HAP-1 (cell line): ENCODE measurements around the gene CCDC102B.

ENCODE experiments used
- DNase-seq, 2 experiments: peaks; one replicate each; pipeline ENCODE4 v3.0.0-alpha.2; 2016 to 2020; ENCODE audit warnings: low spot score in 2 of 2
- H3K27me3 ChIP-seq: fragments of 250-450 bp; sonication (Bioruptor Pico); 2 replicates; pipeline ENCODE4 v1.5.1; 2020; ENCODE audit warnings: low read depth, mild to moderate bottlenecking, moderate library complexity
- H3K36me3 ChIP-seq: fragments of 250-450 bp; sonication (Bioruptor Pico); replicated peaks from 2 replicates; pipeline ENCODE4 v1.5.1; 2020; ENCODE audit warnings: mild to moderate bottlenecking
- H3K4me1 ChIP-seq: fragments of 250-450 bp; sonication (Bioruptor Pico); 2 replicates; pipeline ENCODE4 v1.5.1; 2020; ENCODE audit warnings: mild to moderate bottlenecking
- H3K4me3 ChIP-seq: fragments of 250-450 bp; sonication (Bioruptor Pico); 2 replicates; pipeline ENCODE4 v1.5.1; 2020; ENCODE audit warnings: mild to moderate bottlenecking, moderate library complexity
- H3K9me3 ChIP-seq: fragments of 250-450 bp; sonication (Bioruptor Pico); 2 replicates; pipeline ENCODE4 v1.5.1; 2020; ENCODE audit warnings: mild to moderate bottlenecking, moderate library complexity
- in situ Hi-C: fragments of 300-500 bp; cut with MboI; formaldehyde crosslinking; loops from 3 replicates; pipeline ENCODE4 v1.14.3; 2020; ENCODE audit warnings: low sequenced_read_pairs, inconsistent platforms, mixed read lengths

CCDC102B gene

GRCh38 chr18:69035756-69036155 lies 237.9 kb downstream of the CCDC102B start:
- no peaks in the 10 kb centered on the region for H3K9me3 ChIP-seq
- in situ Hi-C loops: no loop called here
- no peaks in the 10 kb centered on the region for H3K36me3 ChIP-seq
- no peak overlapping the region for H3K4me3 ChIP-seq
- H3K27me3 ChIP-seq: no peaks in the 10 kb centered on the region
- no peak for DNase-seq
- no peaks in the 10 kb centered on the region for H3K4me1 ChIP-seq

DNA sequence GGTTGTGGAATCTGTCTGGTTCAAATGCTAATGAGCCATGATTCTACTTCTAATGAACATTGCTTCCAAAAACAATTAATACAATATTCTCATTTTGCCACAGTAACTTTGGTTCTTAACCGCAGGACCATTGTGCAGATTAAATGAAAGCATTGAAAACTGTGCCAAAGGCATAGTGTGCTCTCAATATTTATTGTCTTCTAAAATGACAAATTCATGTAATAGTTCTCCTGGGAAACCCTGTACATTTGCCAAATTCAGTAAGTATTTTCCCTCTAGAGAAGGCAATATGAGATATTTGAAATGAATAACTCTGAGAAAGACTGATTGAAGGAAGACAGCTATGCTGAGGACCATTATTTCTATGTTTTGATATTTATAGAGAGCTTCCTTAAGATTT lies 246.3 kb downstream of the CCDC102B start:
- H3K27me3 ChIP-seq: no peaks in the 10 kb centered on the region
- no peak for DNase-seq
- in situ Hi-C loops: no loop called here
- H3K36me3 ChIP-seq: no peaks in the 10 kb centered on the region
- H3K9me3 ChIP-seq: no peaks in the 10 kb centered on the region
- peaks cover 10% of the 10 kb centered on the region for H3K4me1 ChIP-seq
- no peak overlapping the region for H3K4me3 ChIP-seq

GRCh38 chr18:69064063-69064462 lies 266.2 kb downstream of the CCDC102B start:
- H3K36me3 ChIP-seq: no peaks in the 10 kb centered on the region
- H3K27me3 ChIP-seq: no peaks in the 10 kb centered on the region
- H3K4me1 ChIP-seq: no peaks in the 10 kb centered on the region
- no peak for DNase-seq
- in situ Hi-C loops: no loop called here
- no peak overlapping the region for H3K4me3 ChIP-seq
- no peaks in the 10 kb centered on the region for H3K9me3 ChIP-seq

DNA sequence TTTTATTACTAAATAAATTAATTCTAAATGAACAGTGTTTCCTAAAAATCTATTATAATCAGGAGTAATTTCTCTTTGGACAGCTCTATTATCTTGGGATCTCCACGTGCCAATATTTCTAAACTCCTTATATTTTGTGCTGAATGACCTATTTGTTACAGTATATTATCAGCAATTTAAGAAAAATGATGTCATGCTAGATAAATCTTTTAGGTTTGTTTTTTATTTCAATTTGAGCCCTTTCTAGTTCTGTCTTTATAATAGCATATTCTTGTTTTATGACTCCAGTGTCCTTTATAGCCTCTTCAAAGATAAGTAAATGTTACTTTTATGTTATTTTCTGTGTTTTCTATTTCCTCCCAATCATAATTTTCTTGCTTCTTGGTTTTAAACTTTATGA lies 269.2 kb downstream of the CCDC102B start:
- Histone ChIP-seq H3K27me3 (no peaks in the 10 kb centered on the region), H3K36me3 (no peaks in the 10 kb centered on the region), H3K4me1 (no peaks in the 10 kb centered on the region), H3K4me3 (no peak overlapping the region), H3K9me3 (no peaks in the 10 kb centered on the region)
- in situ Hi-C loops: no loop called here
- no peak for DNase-seq

DNA sequence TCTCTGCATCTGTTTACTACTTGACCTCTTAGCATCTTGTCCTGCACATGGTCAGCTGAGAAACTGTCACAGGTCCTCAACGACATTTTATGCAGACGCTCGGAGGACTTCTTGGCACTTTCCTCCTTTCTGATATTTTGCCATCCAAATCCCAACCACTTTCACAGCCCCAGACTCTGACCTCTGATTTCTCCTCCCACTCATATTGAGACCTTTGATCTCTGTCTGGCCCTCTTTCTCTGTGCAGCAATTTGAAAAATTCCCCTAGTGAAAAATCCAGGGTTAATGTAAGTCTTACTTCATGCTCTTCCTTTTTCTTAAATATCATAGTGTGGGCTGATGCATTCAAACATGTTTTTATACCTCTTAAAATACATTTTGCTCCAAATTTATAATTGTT lies 273.8 kb downstream of the CCDC102B start:
- no peak for DNase-seq

DNA sequence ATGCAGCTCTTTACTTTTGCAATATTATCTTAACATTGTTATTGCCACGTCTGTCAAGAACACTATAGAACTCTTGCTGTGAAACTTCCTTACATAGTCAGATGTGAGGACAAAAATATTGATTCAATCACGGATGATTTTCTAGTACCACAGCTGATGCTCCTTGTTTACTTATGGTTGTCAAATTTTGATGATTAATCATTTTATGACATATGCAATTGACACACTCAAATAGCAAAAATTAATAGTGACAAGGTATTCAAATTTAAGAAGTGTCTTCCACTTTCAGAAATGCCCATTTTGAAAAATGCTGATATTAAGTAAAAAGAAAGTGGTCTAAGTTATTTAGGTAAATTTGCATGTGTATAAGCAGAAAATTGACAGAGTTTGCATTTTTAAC lies 284.0 kb downstream of the CCDC102B start:
- Histone ChIP-seq H3K9me3 (no peaks in the 10 kb centered on the region), H3K36me3 (no peaks in the 10 kb centered on the region), H3K27me3 (no peaks in the 10 kb centered on the region), H3K4me3 (no peak overlapping the region), H3K4me1 (no peaks in the 10 kb centered on the region)
- in situ Hi-C loops: no loop called here
- DNase-seq: no peak

More for the DNA sequence above, 273.8 kb downstream of the CCDC102B start:
- no peaks in the 10 kb centered on the region for H3K9me3 ChIP-seq
- in situ Hi-C loops: no loop called here
- no peaks in the 10 kb centered on the region for H3K4me1 ChIP-seq
- H3K4me3 ChIP-seq: no peak overlapping the region
- H3K27me3 ChIP-seq: no peaks in the 10 kb centered on the region
- H3K36me3 ChIP-seq: no peaks in the 10 kb centered on the region

DNA sequence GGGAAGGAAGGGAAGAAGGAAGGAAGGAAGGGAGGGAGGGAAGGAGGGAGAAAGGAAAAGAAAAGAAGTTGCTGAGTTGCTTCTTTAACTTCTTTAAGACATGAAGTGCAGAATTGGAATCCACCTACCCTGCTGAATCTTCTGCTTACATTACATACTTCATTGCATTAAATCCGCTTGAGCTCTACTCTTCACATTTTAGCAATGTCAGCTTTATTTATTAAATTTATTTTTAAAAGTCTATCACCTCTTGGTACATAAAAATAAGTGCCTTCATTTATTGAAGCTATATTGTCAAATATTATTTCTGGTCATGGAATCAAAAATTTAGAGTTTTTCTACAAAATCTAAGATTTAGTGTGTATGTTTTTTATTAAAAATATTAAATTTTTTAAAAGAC lies 284.6 kb downstream of the CCDC102B start:
- Histone ChIP-seq H3K9me3 (no peaks in the 10 kb centered on the region), H3K36me3 (no peaks in the 10 kb centered on the region), H3K4me1 (no peaks in the 10 kb centered on the region), H3K4me3 (no peak overlapping the region), H3K27me3 (no peaks in the 10 kb centered on the region)
- in situ Hi-C loops: no loop called here
- no peak for DNase-seq

- Histone ChIP-seq H3K4me1 (no peaks in the 10 kb centered on the region), H3K27me3 (no peaks in the 10 kb centered on the region), H3K36me3 (no peaks in the 10 kb centered on the region), H3K4me3 (no peak overlapping the region), H3K9me3 (no peaks in the 10 kb centered on the region)
- in situ Hi-C loops: no loop called here
- no peak for DNase-seq
These were observed 288.1 kb downstream of the CCDC102B start for GRCh38 chr18:69085951-69086350.

GRCh38 chr18:69088973-69089372 lies 291.1 kb downstream of the CCDC102B start:
- in situ Hi-C loops: no loop called here
- Histone ChIP-seq H3K9me3 (no peaks in the 10 kb centered on the region), H3K4me1 (no peaks in the 10 kb centered on the region), H3K27me3 (no peaks in the 10 kb centered on the region), H3K36me3 (no peaks in the 10 kb centered on the region), H3K4me3 (no peak overlapping the region)
- no peak for DNase-seq

DNA sequence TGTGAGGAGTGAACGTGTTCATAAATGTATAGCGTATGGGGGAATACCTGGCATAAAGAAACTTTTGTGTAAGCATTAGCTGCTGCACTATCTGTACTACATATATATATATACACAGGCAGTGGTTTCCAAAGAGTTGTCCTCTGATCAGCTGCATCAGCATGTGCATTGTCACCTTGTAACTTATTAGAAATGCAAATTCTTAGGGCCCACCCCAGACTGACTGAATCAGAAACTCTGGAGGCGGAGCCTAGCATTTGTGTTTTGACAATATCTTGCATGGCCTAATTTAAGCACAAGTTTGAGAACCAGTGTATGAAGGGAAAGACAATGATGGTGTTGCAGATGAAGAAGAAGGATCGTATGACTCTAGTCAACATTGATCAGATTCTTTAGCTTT lies 299.5 kb downstream of the CCDC102B start:
- in situ Hi-C loops: no loop called here

DNA sequence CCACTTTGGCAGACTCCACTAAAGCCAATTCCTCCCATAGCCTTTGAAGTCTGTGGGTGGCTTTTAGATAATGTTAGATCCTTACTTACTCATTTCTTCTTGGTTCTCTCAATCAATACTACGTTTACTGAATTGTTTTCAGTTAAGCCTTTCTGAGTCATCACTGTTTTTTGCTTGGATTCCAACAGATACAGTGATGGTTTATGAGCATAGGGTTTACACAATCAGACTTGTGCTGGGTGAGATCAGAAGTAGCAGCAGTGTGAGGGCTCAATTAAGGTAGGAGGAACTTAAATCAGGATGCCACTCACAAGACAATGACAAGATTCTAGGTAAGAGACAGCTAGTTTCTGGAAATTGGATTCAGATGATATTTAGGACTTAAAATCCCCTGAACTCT lies 305.1 kb downstream of the CCDC102B start:
- Histone ChIP-seq H3K4me1 (no peaks in the 10 kb centered on the region), H3K4me3 (no peak overlapping the region), H3K27me3 (no peaks in the 10 kb centered on the region), H3K9me3 (no peaks in the 10 kb centered on the region), H3K36me3 (no peaks in the 10 kb centered on the region)
- DNase-seq: no peak
- in situ Hi-C loops: no loop called here

More for the DNA sequence above, 299.5 kb downstream of the CCDC102B start:
- Histone ChIP-seq H3K4me3 (no peak overlapping the region), H3K36me3 (no peaks in the 10 kb centered on the region), H3K9me3 (no peaks in the 10 kb centered on the region), H3K27me3 (no peaks in the 10 kb centered on the region), H3K4me1 (no peaks in the 10 kb centered on the region; the same call in 1 of the 2 replicates)
- DNase-seq: no peak
